Stimulated activated CD8-positive, alpha-beta memory T cell treated with anti-CD3 and anti-CD28 coated beads, Interleukin-12 subunit alpha, Interleukin-12 subunit beta, amount 100 ng/mL, for 24 hours (primary cell): ENCODE measurements around the gene SYDE2.
"Not testable (repeated sequence)": the region's sequence is repeated elsewhere in the genome, so short reads cannot be mapped to it uniquely, and the experiment has no call there.

Experiments used
- DNase-seq: peaks from one replicate; pipeline ENCODE4 v3.0.0-alpha.2; 2020; ENCODE audit errors: extremely low read depth

The SYDE2 gene

GRCh38 chr1:85174503-85174902 lies 26.3 kb downstream of the SYDE2 start:
- no peak for DNase-seq

GRCh38 chr1:85172684-85173337 lies 28.0 kb downstream of the SYDE2 start:
- no peak for DNase-seq

- DNase-seq, result no peak
Observed at GRCh38 chr1:85171721-85172120, 29.1 kb downstream of the SYDE2 start.

- DNase-seq, result no peak
Observed at GRCh38 chr1:85168884-85169283, 31.9 kb downstream of the SYDE2 start.

- no peak for DNase-seq
Observed at GRCh38 chr1:85166351-85166750, 34.5 kb downstream of the SYDE2 start.

- no peak for DNase-seq
Observed at GRCh38 chr1:85158910-85159309, 41.9 kb downstream of the SYDE2 start.

- no peak for DNase-seq
Observed at GRCh38 chr1:85157436-85157835, 43.4 kb downstream of the SYDE2 start.

- DNase-seq, result no peak
Observed at GRCh38 chr1:85153149-85153891, 47.5 kb downstream of the SYDE2 start.

GRCh38 chr1:85151446-85151845 lies 49.4 kb downstream of the SYDE2 start:
- no peak for DNase-seq

- no peak for DNase-seq
Observed at GRCh38 chr1:85149805-85150204, 51.0 kb downstream of the SYDE2 start.

- DNase-seq, result no peak
Observed at GRCh38 chr1:85148524-85149250, 52.1 kb downstream of the SYDE2 start.

- DNase-seq, result no peak
Observed at GRCh38 chr1:85146972-85147359, 53.9 kb downstream of the SYDE2 start.

- DNase-seq, result not testable (repeated sequence)
Observed at GRCh38 chr1:85146298-85146971, 54.4 kb downstream of the SYDE2 start.

- no peak for DNase-seq
Observed at GRCh38 chr1:85144351-85144750, 56.5 kb downstream of the SYDE2 start.

GRCh38 chr1:85142753-85143152 lies 58.1 kb downstream of the SYDE2 start:
- DNase-seq, result no peak

- not testable (repeated sequence) for DNase-seq
Observed at GRCh38 chr1:85138439-85138838, 62.4 kb downstream of the SYDE2 start.

GRCh38 chr1:85137660-85138059 lies 63.2 kb downstream of the SYDE2 start:
- DNase-seq, result no peak

- DNase-seq, result no peak
Observed at GRCh38 chr1:85135392-85135798, 65.4 kb downstream of the SYDE2 start.

GRCh38 chr1:85134583-85135391 lies 66.0 kb downstream of the SYDE2 start:
- DNase-seq, result no peak

- no peak for DNase-seq
Observed at GRCh38 chr1:85133565-85134159, 67.2 kb downstream of the SYDE2 start.
